Measurements from ENCODE around the gene OTUD4.
"Not testable (repeated sequence)": the region's sequence is repeated elsewhere in the genome, so short reads cannot be mapped to it uniquely, and the experiment has no call there.

OTUD4 gene

GRCh38 chr4:145148980-145149379 is 31.4 kb downstream of the OTUD4 start:
- no peaks in the 10 kb centered on the region for H3K4me1 ChIP-seq (ENCODE audit: insufficient read depth, low read length, severe bottlenecking)
- 0 out of 2 replicates have a peak, but pooled peaks cover 3% of the 10 kb centered on the region for H3K79me2 ChIP-seq (ENCODE audit: insufficient read depth, low read length)
- H3K9me3 ChIP-seq (ENCODE audit: low read length): no peaks in the 10 kb centered on the region
- no peak for TF ChIP-seq EZH2 (IDR thresholded peaks at IDR 0.05; ENCODE audit: borderline replicate concordance, low read length)
- TF ChIP-seq CTCF (IDR thresholded peaks at IDR 0.05; ENCODE audit: low read length): no peak
- no peak overlapping the region for H3K9ac ChIP-seq (ENCODE audit: low read length)
- no peaks in the 10 kb centered on the region for H3F3A ChIP-seq (ENCODE audit: insufficient read depth, low read length)
- H4K20me1 ChIP-seq (ENCODE audit: insufficient read depth, low read length): no peaks in the 10 kb centered on the region
- H3K9me2 ChIP-seq (ENCODE audit: low read depth, low read length): no peaks in the 10 kb centered on the region
- no peak overlapping the region for H3K4me3 ChIP-seq (ENCODE audit: low read depth, low read length, poor library complexity, severe bottlenecking)
- no peak overlapping the region for H2AFZ ChIP-seq (ENCODE audit: low read length)
- H3K27ac ChIP-seq (ENCODE audit: low read depth, low read length, poor library complexity, severe bottlenecking): no peak overlapping the region
- peaks cover 98% of the 10 kb centered on the region for H3K36me3 ChIP-seq (ENCODE audit: insufficient read depth, low read length)
- no peak overlapping the region for H3K4me2 ChIP-seq (ENCODE audit: low read length)
- H3K27me3 ChIP-seq (ENCODE audit: insufficient read depth, low read length): no peaks in the 10 kb centered on the region

- H3K4me2 ChIP-seq (ENCODE audit: low read length); H2AFZ ChIP-seq (ENCODE audit: low read length); H3K9ac ChIP-seq (ENCODE audit: low read length); H3K79me2 ChIP-seq (ENCODE audit: insufficient read depth, low read length); H3F3A ChIP-seq (ENCODE audit: insufficient read depth, low read length); H3K4me3 ChIP-seq (ENCODE audit: low read depth, low read length, poor library complexity, severe bottlenecking); H4K20me1 ChIP-seq (ENCODE audit: insufficient read depth, low read length); H3K27ac ChIP-seq (ENCODE audit: low read depth, low read length, poor library complexity, severe bottlenecking); H3K9me3 ChIP-seq (ENCODE audit: low read length); H3K27me3 ChIP-seq (ENCODE audit: insufficient read depth, low read length); H3K9me2 ChIP-seq (ENCODE audit: low read depth, low read length): not testable (repeated sequence)
- Histone ChIP-seq H3K36me3 (ENCODE audit: insufficient read depth, low read length) (peaks cover 59% of the 10 kb centered on the region), H3K4me1 (ENCODE audit: insufficient read depth, low read length, severe bottlenecking) (peaks cover 20% of the 10 kb centered on the region)
These were observed 44.2 kb downstream of the OTUD4 start for GRCh38 chr4:145136219-145136618.

GRCh38 chr4:145132511-145133098 is 47.8 kb downstream of the OTUD4 start:
- Histone ChIP-seq H3K9me2 (ENCODE audit: low read depth, low read length) (no peaks in the 10 kb centered on the region), H3K4me1 (ENCODE audit: insufficient read depth, low read length, severe bottlenecking) (peaks cover 20% of the 10 kb centered on the region), H3K79me2 (ENCODE audit: insufficient read depth, low read length) (no peaks in the 10 kb centered on the region), H3F3A (ENCODE audit: insufficient read depth, low read length) (0 out of 2 replicates have a peak, but pooled peaks cover 5% of the 10 kb centered on the region), H3K27ac (ENCODE audit: low read depth, low read length, poor library complexity, severe bottlenecking) (peak overlapping the region; percentile 5), H3K27me3 (ENCODE audit: insufficient read depth, low read length) (no peaks in the 10 kb centered on the region), H4K20me1 (ENCODE audit: insufficient read depth, low read length) (no peaks in the 10 kb centered on the region), H3K9ac (ENCODE audit: low read length) (no peak overlapping the region), H3K4me3 (ENCODE audit: low read depth, low read length, poor library complexity, severe bottlenecking) (no peak overlapping the region), H2AFZ (ENCODE audit: low read length) (no peak overlapping the region), H3K36me3 (ENCODE audit: insufficient read depth, low read length) (peaks cover 52% of the 10 kb centered on the region), H3K4me2 (ENCODE audit: low read length) (no peak overlapping the region), H3K9me3 (ENCODE audit: low read length) (no peaks in the 10 kb centered on the region)
- TF ChIP-seq CTCF (IDR thresholded peaks at IDR 0.05; ENCODE audit: low read length) (no peak), EZH2 (IDR thresholded peaks at IDR 0.05; ENCODE audit: borderline replicate concordance, low read length) (no peak)

- TF ChIP-seq CTCF (IDR thresholded peaks at IDR 0.05; ENCODE audit: low read length) (no peak), EZH2 (IDR thresholded peaks at IDR 0.05; ENCODE audit: borderline replicate concordance, low read length) (no peak)
- H3K4me3 ChIP-seq (ENCODE audit: low read depth, low read length, poor library complexity, severe bottlenecking): no peak overlapping the region
- no peaks in the 10 kb centered on the region for H3K27me3 ChIP-seq (ENCODE audit: insufficient read depth, low read length)
- H3K36me3 ChIP-seq (ENCODE audit: insufficient read depth, low read length): peaks cover 52% of the 10 kb centered on the region
- H3K4me1 ChIP-seq (ENCODE audit: insufficient read depth, low read length, severe bottlenecking): peaks cover 20% of the 10 kb centered on the region
- H3K9me2 ChIP-seq (ENCODE audit: low read depth, low read length): no peaks in the 10 kb centered on the region
- H3K27ac ChIP-seq (ENCODE audit: low read depth, low read length, poor library complexity, severe bottlenecking): no peak overlapping the region
- H3K9ac ChIP-seq (ENCODE audit: low read length): no peak overlapping the region
- no peaks in the 10 kb centered on the region for H3K9me3 ChIP-seq (ENCODE audit: low read length)
- H3K79me2 ChIP-seq (ENCODE audit: insufficient read depth, low read length): no peaks in the 10 kb centered on the region
- no peak overlapping the region for H2AFZ ChIP-seq (ENCODE audit: low read length)
- no peaks in the 10 kb centered on the region for H4K20me1 ChIP-seq (ENCODE audit: insufficient read depth, low read length)
- H3F3A ChIP-seq (ENCODE audit: insufficient read depth, low read length): 0 out of 2 replicates have a peak, but pooled peaks cover 5% of the 10 kb centered on the region
- no peak overlapping the region for H3K4me2 ChIP-seq (ENCODE audit: low read length)
These were observed 48.5 kb downstream of the OTUD4 start for GRCh38 chr4:145131848-145132247.
